Left lung (tissue), 10 donors: ENCODE measurements around the gene TIGD3. TPM values are rescaled to one million over a fixed set of nuclear protein-coding genes. Genes with fewer than 3 reads are reported as not detected.

Experiments
- ATAC-seq: fragments of 200-7000 bp; cut with Tn5 transposase; one replicate; pipeline ENCODE4 v1.9.1; 2020; ENCODE audit warnings: moderate library complexity
- DNase-seq, 4 donors: peaks; one replicate each; pipeline ENCODE4 v3.0.0-alpha.2; 2013 to 2020
- H3K27ac ChIP-seq, 2 donors: fragments of 200-600 bp; sonication (generic) in 1 of 2; one replicate each; pipeline versions ENCODE4 v1.5.0 to v1.8.0; 2020 to 2021
- H3K27me3 ChIP-seq, 2 donors: fragments of 200-600 bp; sonication (generic) in 1 of 2; one replicate each; pipeline versions ENCODE4 v1.5.0 to v1.8.0; 2020 to 2021
- H3K36me3 ChIP-seq, 2 donors: fragments of 200-600 bp; sonication (generic) in 1 of 2; one replicate each; pipeline versions ENCODE4 v1.5.0 to v1.8.0; 2020 to 2021
- H3K4me1 ChIP-seq, 2 donors: fragments of 200-600 bp; one replicate each; pipeline ENCODE4 v1.8.0; 2021
- H3K4me3 ChIP-seq, 2 donors: fragments of 200-600 bp; sonication (generic) in 1 of 2; one replicate each; pipeline versions ENCODE4 v1.5.0 to v1.8.0; 2020 to 2021; ENCODE audit warnings: mild to moderate bottlenecking in 1 of 2
- H3K9me3 ChIP-seq, 2 donors: fragments of 200-600 bp; sonication (generic) in 1 of 2; one replicate each; pipeline versions ENCODE4 v1.5.0 to v1.8.0; 2020 to 2021
- CTCF ChIP-seq, 2 donors: fragments of 200-600 bp; sonication (generic) in 1 of 2; IDR thresholded peaks; one replicate each; pipeline versions ENCODE4 v1.5.0 to v1.8.0; 2021; ENCODE audit warnings: antibody characterized with exemption in 2 of 2
- intact Hi-C, 2 donors: fragments of 100-400 bp; cut with DNase I; formaldehyde crosslinking; loops; one replicate each; pipeline versions ENCODE4 v1.11.2 to v1.14.2; 2022
- polyA plus RNA-seq, 6 donors: library from polyadenylated mRNA; unstranded; fragments of 120-200 nt; gene quantifications; one replicate each; pipeline ENCODE4 v1.2.1, GENCODE V29; 2013; ENCODE audit not compliant: insufficient read length in 6 of 6
- total RNA-seq, 2 donors: library from RNA; stranded (reverse); fragmentation: NEBNext Ultra II Directional; extraction: Animal tissue kit (Norgen Biotek cat#: 25700); gene quantifications; one replicate each; pipeline ENCODE4 v1.2.1, GENCODE V29; 2021
- donor health status: DM: no; HTN: yes; CAD: no.
- donor health status: DM: no; HTN: no; CAD: no.

The TIGD3 gene
- total and polyA plus RNA-seq, 8 donors: 0.14 to 0.39 (median 0.24) TPM; not detected in 1

GRCh38 chr11:65392899-65393298 lies 38.3 kb downstream of the TIGD3 start:
- Histone ChIP-seq H3K36me3 (peaks cover 0 to 79% of the 10 kb centered on the region in 2 donors), H3K27me3 (no peaks in the 10 kb centered on the region), H3K4me1 (peaks cover 30 to 40% of the 10 kb centered on the region in 2 donors), H3K27ac (peak overlapping the region in 1 of 2 donors; percentile 63), H3K4me3 (no peak overlapping the region), H3K9me3 (no peaks in the 10 kb centered on the region)
- ATAC-seq (no peak), DNase-seq (no peak)
- no peak for TF ChIP-seq CTCF (IDR thresholded peaks at IDR 0.05)
- intact Hi-C loops: no loop called here

- H3K9me3 ChIP-seq: no peaks in the 10 kb centered on the region
- no peak overlapping the region for H3K27ac ChIP-seq
- intact Hi-C loops: no loop called here
- peaks cover 25 to 33% of the 10 kb centered on the region in 2 donors for H3K4me1 ChIP-seq
- DNase-seq (peak in 1 of 4 donors; percentile 64), ATAC-seq (no peak)
- TF ChIP-seq CTCF (IDR thresholded peaks at IDR 0.05): no peak
- H3K27me3 ChIP-seq: no peaks in the 10 kb centered on the region
- H3K36me3 ChIP-seq: peaks cover 0 to 86% of the 10 kb centered on the region in 2 donors
- no peak overlapping the region for H3K4me3 ChIP-seq
Measured at GRCh38 chr11:65393513-65394079, 39.0 kb downstream of the TIGD3 start.

- TF ChIP-seq CTCF (IDR thresholded peaks at IDR 0.05): no peak
- Histone ChIP-seq H3K36me3 (peaks cover 0 to 89% of the 10 kb centered on the region in 2 donors), H3K9me3 (no peaks in the 10 kb centered on the region), H3K27ac (no peak overlapping the region), H3K27me3 (no peaks in the 10 kb centered on the region), H3K4me1 (peaks cover 19 to 27% of the 10 kb centered on the region in 2 donors), H3K4me3 (no peak overlapping the region)
- no peak for ATAC-seq
- intact Hi-C loops: no loop called here
- DNase-seq: peak in 1 of 4 donors; percentile 79
Measured at GRCh38 chr11:65394125-65394536, 39.6 kb downstream of the TIGD3 start.

GRCh38 chr11:65395961-65396530 lies 41.5 kb downstream of the TIGD3 start:
- H3K27me3 ChIP-seq: no peaks in the 10 kb centered on the region
- intact Hi-C loops: no loop called here
- H3K4me3 ChIP-seq: no peak overlapping the region
- no peaks in the 10 kb centered on the region for H3K9me3 ChIP-seq
- no peak for ATAC-seq
- peaks cover 1 to 8% of the 10 kb centered on the region in 2 donors for H3K4me1 ChIP-seq
- no peak for TF ChIP-seq CTCF (IDR thresholded peaks at IDR 0.05)
- H3K36me3 ChIP-seq: peaks cover 0 to 100% of the 10 kb centered on the region in 2 donors
- peak in 2 of 4 donors; percentile 27 to 59 for DNase-seq
- no peak overlapping the region for H3K27ac ChIP-seq

GRCh38 chr11:65396769-65397745 lies 42.5 kb downstream of the TIGD3 start:
- Histone ChIP-seq H3K27me3 (no peaks in the 10 kb centered on the region), H3K36me3 (peaks cover 0 to 98% of the 10 kb centered on the region in 2 donors), H3K27ac (no peak overlapping the region), H3K4me1 (no peaks in the 10 kb centered on the region), H3K9me3 (no peaks in the 10 kb centered on the region), H3K4me3 (no peak overlapping the region)
- TF ChIP-seq CTCF (IDR thresholded peaks at IDR 0.05): no peak
- intact Hi-C loops: no loop called here
- DNase-seq (peak in 1 of 4 donors; percentile 67), ATAC-seq (no peak)
